Measurements from ENCODE around the gene DCANP1. TPM values are rescaled to one million over a fixed set of nuclear protein-coding genes. Genes with fewer than 3 reads are reported as not detected.

Gene DCANP1
- total RNA-seq, 1 experiment from 2014 or later: not detected

DNA sequence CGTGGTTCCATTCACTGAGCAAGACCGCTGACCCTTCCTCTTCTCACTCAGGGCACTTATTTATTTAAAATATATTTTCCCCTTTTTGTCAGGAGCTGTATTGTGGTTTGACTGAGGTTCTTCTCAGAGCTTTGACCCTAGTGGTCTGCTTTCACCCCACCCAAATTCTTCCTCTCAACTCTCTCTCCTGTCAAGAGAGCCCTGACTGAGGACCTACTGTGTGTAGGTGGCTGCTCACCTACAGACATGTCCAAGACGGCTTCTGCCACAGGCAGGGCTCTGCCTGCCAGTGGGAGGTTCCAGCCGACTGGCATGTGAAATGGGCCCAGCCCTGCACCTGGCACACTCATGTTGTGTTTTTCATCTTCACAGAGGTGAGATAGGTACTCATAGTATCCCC lies 5.2 kb downstream of the DCANP1 start:
- Histone ChIP-seq H3K9ac (ENCODE audit: low read length) (no peak overlapping the region), H3K27me3 (ENCODE audit: insufficient read depth, low read length) (no peaks in the 10 kb centered on the region; the same call in 1 of the 2 replicates), H3K36me3 (ENCODE audit: control insufficient read depth in 1 of 2, insufficient read depth in 2 of 2, low read length in 2 of 2) (no peaks in the 10 kb centered on the region), H3K4me3 (replicated peaks in 1 of 2; ENCODE audit: low read depth in 1 of 2, low read length in 2 of 2) (no peak overlapping the region), H3K27ac (ENCODE audit: low read depth, low read length) (no peak overlapping the region), H4K20me1 (ENCODE audit: insufficient read depth) (no peaks in the 10 kb centered on the region), H3K9me3 (ENCODE audit: control insufficient read depth in 1 of 2, insufficient read depth in 1 of 2, low read depth in 1 of 2, low read length in 2 of 2) (no peaks in the 10 kb centered on the region), H3K4me1 (ENCODE audit: control insufficient read depth in 1 of 2, insufficient read depth in 2 of 2, low read length in 2 of 2) (peaks cover 10 to 17% of the 10 kb centered on the region in 2 experiments; a peak in 3 of 4 replicates), H3K9me2 (ENCODE audit: insufficient read depth) (no peaks in the 10 kb centered on the region), H3K4me2 (ENCODE audit: low read length) (no peak overlapping the region), H3K79me2 (ENCODE audit: insufficient read depth, low read length) (no peaks in the 10 kb centered on the region), H2AFZ (ENCODE audit: low read depth, low read length, poor library complexity, severe bottlenecking) (no peak overlapping the region)
- intact Hi-C loops (cut with micrococcal nuclease): no loop called here
- DNase-seq (ENCODE audit: low read depth, low spot score) (no peak), ATAC-seq (no peak)
- RAD21 ChIA-PET (ENCODE audit: low non-redundant PET in 1 of 2, low total read pairs in 2 of 2, uncharacterized antibody in 2 of 2, unreplicated experiment in 2 of 2): no interaction called here
- BruUV-seq (replicated peaks): no TSS peak
- TF ChIP-seq SP1 (IDR thresholded peaks at IDR 0.05; ENCODE audit: low read depth) (no peak), POLR2A (IDR thresholded peaks at IDR 0.05; ENCODE audit: borderline replicate concordance, extremely low read depth, insufficient read depth, insufficient read length) (no peak), POLR2AphosphoS5 (IDR thresholded peaks at IDR 0.05; ENCODE audit: low read depth, low read length) (no peak), RAD21 (IDR thresholded peaks at IDR 0.05; ENCODE audit: low read depth) (no peak), EZH2phosphoT487 (IDR thresholded peaks at IDR 0.05; ENCODE audit: borderline replicate concordance) (no peak), JUND (IDR thresholded peaks at IDR 0.05) (no peak), TCF7L2 (IDR thresholded peaks at IDR 0.05; ENCODE audit: borderline replicate concordance, extremely low read depth, insufficient read depth, insufficient read length) (no peak), SRF (IDR thresholded peaks at IDR 0.05; ENCODE audit: low read depth) (no peak), ZNF274 (IDR thresholded peaks at IDR 0.05; ENCODE audit: low read depth, low read length) (no peak)
- TF ChIP-seq, protein P1, sequence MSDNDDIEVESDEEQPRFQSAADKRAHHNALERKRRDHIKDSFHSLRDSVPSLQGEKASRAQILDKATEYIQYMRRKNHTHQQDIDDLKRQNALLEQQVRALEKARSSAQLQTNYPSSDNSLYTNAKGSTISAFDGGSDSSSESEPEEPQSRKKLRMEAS (IDR thresholded peaks at IDR 0.05): no peak
- TF ChIP-seq, protein P2, sequence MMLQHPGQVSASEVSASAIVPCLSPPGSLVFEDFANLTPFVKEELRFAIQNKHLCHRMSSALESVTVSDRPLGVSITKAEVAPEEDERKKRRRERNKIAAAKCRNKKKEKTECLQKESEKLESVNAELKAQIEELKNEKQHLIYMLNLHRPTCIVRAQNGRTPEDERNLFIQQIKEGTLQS (IDR thresholded peaks at IDR 0.05): no peak
- POLR2A ChIA-PET: no interaction called here
- CTCF ChIA-PET: interaction anchor here (2.2 kb wide), 1 partner anchor 16 kb away, joined by 7 read pairs; no protein-coding TSS in a partner anchor

DNA sequence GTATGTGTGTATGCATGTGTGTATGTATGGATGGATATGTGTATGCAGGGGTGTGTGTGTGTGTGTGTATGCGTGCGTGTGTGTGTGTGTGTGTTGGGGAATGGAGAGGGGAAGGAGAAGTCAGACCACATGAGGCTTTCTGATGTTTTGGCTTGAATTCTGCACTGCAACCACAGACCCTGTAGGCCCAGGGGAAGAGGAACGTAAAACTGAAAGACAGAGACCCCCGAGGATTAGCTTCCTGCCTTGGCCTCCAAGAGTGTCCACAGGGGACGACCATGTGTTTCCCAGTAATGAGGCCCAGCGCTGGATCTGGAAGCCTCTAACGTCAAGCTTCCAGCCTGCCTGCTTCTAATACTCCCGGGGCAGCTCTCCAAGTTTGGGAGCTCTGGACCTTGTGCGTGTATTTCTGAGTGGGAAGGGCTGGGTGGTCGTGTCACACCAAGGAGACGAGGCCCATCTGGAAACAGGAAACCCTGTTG lies 5.8 kb downstream of the DCANP1 start:
- CTCF ChIA-PET: interaction anchor here (2.2 kb wide), 1 partner anchor 16 kb away, joined by 7 read pairs; no protein-coding TSS in a partner anchor
- no peak overlapping the region for H3K4me3 ChIP-seq (replicated peaks in 1 of 2; ENCODE audit: low read depth in 1 of 2, low read length in 2 of 2)
- POLR2A ChIA-PET: no interaction called here
- H3K9me2 ChIP-seq (ENCODE audit: insufficient read depth): no peaks in the 10 kb centered on the region
- H3K9me3 ChIP-seq (ENCODE audit: control insufficient read depth in 1 of 2, insufficient read depth in 1 of 2, low read depth in 1 of 2, low read length in 2 of 2): no peaks in the 10 kb centered on the region
- H3K79me2 ChIP-seq (ENCODE audit: insufficient read depth, low read length): no peaks in the 10 kb centered on the region
- H4K20me1 ChIP-seq (ENCODE audit: insufficient read depth): no peaks in the 10 kb centered on the region
- BruUV-seq (replicated peaks): no TSS peak
- no peaks in the 10 kb centered on the region; the same call in 1 of the 2 replicates for H3K27me3 ChIP-seq (ENCODE audit: insufficient read depth, low read length)
- RAD21 ChIA-PET (ENCODE audit: low non-redundant PET in 1 of 2, low total read pairs in 2 of 2, uncharacterized antibody in 2 of 2, unreplicated experiment in 2 of 2): no interaction called here
- DNase-seq (ENCODE audit: low read depth, low spot score) (no peak), ATAC-seq (no peak)
- no peaks in the 10 kb centered on the region for H3K36me3 ChIP-seq (ENCODE audit: control insufficient read depth in 1 of 2, insufficient read depth in 2 of 2, low read length in 2 of 2)
- H3K9ac ChIP-seq (ENCODE audit: low read length): no peak overlapping the region
- H2AFZ ChIP-seq (ENCODE audit: low read depth, low read length, poor library complexity, severe bottlenecking): no peak overlapping the region
- intact Hi-C loops (cut with micrococcal nuclease): no loop called here
- H3K4me2 ChIP-seq (ENCODE audit: low read length): no peak overlapping the region
- H3K27ac ChIP-seq (ENCODE audit: low read depth, low read length): no peak overlapping the region
- H3K4me1 ChIP-seq (ENCODE audit: control insufficient read depth in 1 of 2, insufficient read depth in 2 of 2, low read length in 2 of 2): peaks cover 10 to 17% of the 10 kb centered on the region in 2 experiments; a peak in 3 of 4 replicates
- TF ChIP-seq CEBPB (IDR thresholded peaks at IDR 0.05; ENCODE audit: low read depth): no peak
- TF ChIP-seq, protein P3, sequence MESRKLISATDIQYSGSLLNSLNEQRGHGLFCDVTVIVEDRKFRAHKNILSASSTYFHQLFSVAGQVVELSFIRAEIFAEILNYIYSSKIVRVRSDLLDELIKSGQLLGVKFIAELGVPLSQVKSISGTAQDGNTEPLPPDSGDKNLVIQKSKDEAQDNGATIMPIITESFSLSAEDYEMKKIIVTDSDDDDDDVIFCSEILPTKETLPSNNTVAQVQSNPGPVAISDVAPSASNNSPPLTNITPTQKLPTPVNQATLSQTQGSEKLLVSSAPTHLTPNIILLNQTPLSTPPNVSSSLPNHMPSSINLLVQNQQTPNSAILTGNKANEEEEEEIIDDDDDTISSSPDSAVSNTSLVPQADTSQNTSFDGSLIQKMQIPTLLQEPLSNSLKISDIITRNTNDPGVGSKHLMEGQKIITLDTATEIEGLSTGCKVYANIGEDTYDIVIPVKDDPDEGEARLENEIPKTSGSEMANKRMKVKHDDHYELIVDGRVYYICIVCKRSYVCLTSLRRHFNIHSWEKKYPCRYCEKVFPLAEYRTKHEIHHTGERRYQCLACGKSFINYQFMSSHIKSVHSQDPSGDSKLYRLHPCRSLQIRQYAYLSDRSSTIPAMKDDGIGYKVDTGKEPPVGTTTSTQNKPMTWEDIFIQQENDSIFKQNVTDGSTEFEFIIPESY (IDR thresholded peaks at IDR 0.05; ENCODE audit: extremely low read depth, insufficient replicate concordance, low read length): no peak
- no peak for TF ChIP-seq EZH2phosphoT487 (IDR thresholded peaks at IDR 0.05; ENCODE audit: borderline replicate concordance)
- no peak for TF ChIP-seq YY1 (IDR thresholded peaks at IDR 0.05; ENCODE audit: extremely low read depth, insufficient replicate concordance, low read depth, low read length)
- no peak for TF ChIP-seq ZNF274 (IDR thresholded peaks at IDR 0.05; ENCODE audit: low read depth, low read length)
- TF ChIP-seq, protein P4, sequence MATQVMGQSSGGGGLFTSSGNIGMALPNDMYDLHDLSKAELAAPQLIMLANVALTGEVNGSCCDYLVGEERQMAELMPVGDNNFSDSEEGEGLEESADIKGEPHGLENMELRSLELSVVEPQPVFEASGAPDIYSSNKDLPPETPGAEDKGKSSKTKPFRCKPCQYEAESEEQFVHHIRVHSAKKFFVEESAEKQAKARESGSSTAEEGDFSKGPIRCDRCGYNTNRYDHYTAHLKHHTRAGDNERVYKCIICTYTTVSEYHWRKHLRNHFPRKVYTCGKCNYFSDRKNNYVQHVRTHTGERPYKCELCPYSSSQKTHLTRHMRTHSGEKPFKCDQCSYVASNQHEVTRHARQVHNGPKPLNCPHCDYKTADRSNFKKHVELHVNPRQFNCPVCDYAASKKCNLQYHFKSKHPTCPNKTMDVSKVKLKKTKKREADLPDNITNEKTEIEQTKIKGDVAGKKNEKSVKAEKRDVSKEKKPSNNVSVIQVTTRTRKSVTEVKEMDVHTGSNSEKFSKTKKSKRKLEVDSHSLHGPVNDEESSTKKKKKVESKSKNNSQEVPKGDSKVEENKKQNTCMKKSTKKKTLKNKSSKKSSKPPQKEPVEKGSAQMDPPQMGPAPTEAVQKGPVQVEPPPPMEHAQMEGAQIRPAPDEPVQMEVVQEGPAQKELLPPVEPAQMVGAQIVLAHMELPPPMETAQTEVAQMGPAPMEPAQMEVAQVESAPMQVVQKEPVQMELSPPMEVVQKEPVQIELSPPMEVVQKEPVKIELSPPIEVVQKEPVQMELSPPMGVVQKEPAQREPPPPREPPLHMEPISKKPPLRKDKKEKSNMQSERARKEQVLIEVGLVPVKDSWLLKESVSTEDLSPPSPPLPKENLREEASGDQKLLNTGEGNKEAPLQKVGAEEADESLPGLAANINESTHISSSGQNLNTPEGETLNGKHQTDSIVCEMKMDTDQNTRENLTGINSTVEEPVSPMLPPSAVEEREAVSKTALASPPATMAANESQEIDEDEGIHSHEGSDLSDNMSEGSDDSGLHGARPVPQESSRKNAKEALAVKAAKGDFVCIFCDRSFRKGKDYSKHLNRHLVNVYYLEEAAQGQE (IDR thresholded peaks at IDR 0.05; ENCODE audit: low read depth): no peak
